OCI-LY7 (cell line): ENCODE data around the gene MUSK. TPM values are rescaled to one million over a fixed set of nuclear protein-coding genes. Genes with fewer than 3 reads are reported as not detected.

Experiments
- BruUV-seq: library from RNA; stranded (reverse); fragments of 400-500 nt; replicated peaks from 2 replicates; lab custom pipeline; 2021; lab: Mats Ljungman, UMichigan
- CTCF ChIA-PET: fragments of 300-600 bp; sonication (Branson Sonifier 250); formaldehyde crosslinking; loops from one replicate; lab custom pipeline; 2022; ENCODE audit warnings: antibody characterized with exemption; ENCODE audit not compliant: unreplicated experiment; lab: Charles Lee
- POLR2A ChIA-PET: fragments of 300-600 bp; sonication (Branson Sonifier 250); formaldehyde crosslinking; loops from one replicate; lab custom pipeline; 2022; ENCODE audit warnings: antibody characterized with exemption; lab: Charles Lee
- DNase-seq: peaks from one replicate; pipeline ENCODE4 v3.0.0-alpha.2; 2015; ENCODE audit warnings: low spot score
- H2AFZ ChIP-seq: fragments of 200-600 bp; sonication (generic), shearing (Covaris generic); 2 replicates; pipeline ENCODE4 v1.6.1; 2014; ENCODE audit warnings: mild to moderate bottlenecking, antibody characterized with exemption, low read length, moderate library complexity
- H3K27ac ChIP-seq: fragments of 200-600 bp; sonication (generic); 2 replicates; pipeline ENCODE4 v1.5.1; 2014; ENCODE audit warnings: mixed run types, low read depth, mild to moderate bottlenecking, moderate library complexity, low read length, inconsistent platforms; ENCODE audit not compliant: poor library complexity, severe bottlenecking
- H3K36me3 ChIP-seq: fragments of 200-600 bp; sonication (generic); 2 replicates; pipeline ENCODE4 v1.6.1; 2014; ENCODE audit warnings: mild to moderate bottlenecking, antibody characterized with exemption, low read length, moderate library complexity, mixed read lengths; ENCODE audit not compliant: insufficient read depth
- H3K4me1 ChIP-seq: fragments of 200-600 bp; sonication (generic); 2 replicates; pipeline ENCODE4 v1.5.1; 2014; ENCODE audit warnings: mild to moderate bottlenecking, low read length; ENCODE audit not compliant: insufficient read depth, poor library complexity, severe bottlenecking
- H3K4me2 ChIP-seq: fragments of 200-600 bp; sonication (generic); 2 replicates; pipeline ENCODE4 v1.6.1; 2014; ENCODE audit warnings: mild to moderate bottlenecking, low read length
- H3K4me3 ChIP-seq: fragments of 200-600 bp; sonication (generic); 2 replicates; pipeline ENCODE4 v1.5.1; 2014; ENCODE audit warnings: mild to moderate bottlenecking, low read depth, low read length; ENCODE audit not compliant: poor library complexity, severe bottlenecking
- H3K79me2 ChIP-seq: fragments of 200-600 bp; sonication (generic); 2 replicates; pipeline ENCODE4 v1.6.1; 2016; ENCODE audit warnings: low read depth, mild to moderate bottlenecking, low read length, moderate library complexity, mixed read lengths; ENCODE audit not compliant: insufficient read depth
- H3K9me2 ChIP-seq: fragments of 200-600 bp; sonication (generic); 2 replicates; pipeline ENCODE4 v1.6.1; 2016; ENCODE audit warnings: mild to moderate bottlenecking, low read length, mixed read lengths; ENCODE audit not compliant: insufficient read depth
- H3K9me3 ChIP-seq: fragments of 200-600 bp; sonication (generic); 2 replicates; pipeline ENCODE4 v1.6.1; 2014; ENCODE audit warnings: mild to moderate bottlenecking, mixed run types, low read length, mixed read lengths
- H4K20me1 ChIP-seq: fragments of 200-600 bp; sonication (generic); 2 replicates; pipeline ENCODE4 v1.6.1; 2014; ENCODE audit warnings: mild to moderate bottlenecking, antibody characterized with exemption, low read length, moderate library complexity, mixed read lengths; ENCODE audit not compliant: insufficient read depth
- EZH2phosphoT487 ChIP-seq: fragments of 200-600 bp; sonication (generic); IDR thresholded peaks from 2 replicates; pipeline ENCODE4 v1.6.1; 2018; ENCODE audit warnings: low read depth, borderline replicate concordance, mild to moderate bottlenecking, mixed run types, antibody characterized with exemption, low read length, moderate library complexity, mixed read lengths
- intact Hi-C: fragments of 100-400 bp; cut with micrococcal nuclease; formaldehyde crosslinking; loops from one replicate; pipeline ENCODE4 v1.10.0; 2022; ENCODE audit not compliant: unreplicated experiment
- total RNA-seq, 2 experiments: library from RNA; depleted of rRNA in 1 of 2; stranded (reverse); fragments of >200 nt in 1 of 2; shearing (Covaris generic) in 1 of 2; gene quantifications; 2 replicates each; pipeline ENCODE4 v1.2.3, GENCODE V29; 2014 to 2022
- TF ChIP-seq, protein P1 (sequence below): fragments of 200-600 bp; sonication (generic); conservative IDR thresholded peaks from 2 replicates; pipeline ENCODE4 v1.5.1; 2014; ENCODE audit warnings: mild to moderate bottlenecking, antibody characterized with exemption, low read length, moderate library complexity, mixed read lengths

MUSK gene
- total RNA-seq, 2 experiments from 2014 or later = not detected

DNA sequence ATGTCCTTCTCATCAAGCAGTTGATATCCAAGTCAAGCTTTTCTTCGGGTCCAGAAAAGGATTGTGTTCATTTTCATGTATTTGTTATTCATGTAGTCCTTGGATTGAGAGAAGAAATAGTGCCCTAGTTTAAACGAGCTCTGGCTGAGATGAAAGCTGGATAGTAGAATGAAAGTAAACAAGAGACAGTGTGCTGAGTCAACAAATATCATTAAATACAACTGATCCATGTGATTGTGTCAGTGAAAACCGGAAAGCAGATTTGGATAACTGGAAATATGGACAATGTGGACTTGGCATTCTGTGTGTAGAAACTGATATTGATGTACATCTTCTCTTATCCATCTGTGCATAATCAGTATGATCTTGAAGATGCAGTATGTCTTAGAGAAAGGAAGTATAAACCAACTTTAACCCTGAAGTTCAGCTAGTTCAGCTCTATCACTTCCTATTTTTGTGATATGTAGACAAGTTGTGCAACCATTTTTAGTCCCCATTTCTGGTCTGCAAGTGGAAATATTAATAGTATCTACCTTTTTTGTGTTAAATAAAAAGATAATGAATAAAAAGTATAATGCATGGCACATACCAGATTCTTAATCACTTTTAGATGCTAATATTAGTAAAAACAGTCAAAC, 4.4 kb downstream of the MUSK start:
- no peak overlapping the region for H3K27ac ChIP-seq
- intact Hi-C loops = no loop called here
- H3K4me2 ChIP-seq = no peak overlapping the region
- POLR2A ChIA-PET = no interaction called here
- H4K20me1 ChIP-seq = no peaks in the 10 kb centered on the region
- TF ChIP-seq, protein P1, sequence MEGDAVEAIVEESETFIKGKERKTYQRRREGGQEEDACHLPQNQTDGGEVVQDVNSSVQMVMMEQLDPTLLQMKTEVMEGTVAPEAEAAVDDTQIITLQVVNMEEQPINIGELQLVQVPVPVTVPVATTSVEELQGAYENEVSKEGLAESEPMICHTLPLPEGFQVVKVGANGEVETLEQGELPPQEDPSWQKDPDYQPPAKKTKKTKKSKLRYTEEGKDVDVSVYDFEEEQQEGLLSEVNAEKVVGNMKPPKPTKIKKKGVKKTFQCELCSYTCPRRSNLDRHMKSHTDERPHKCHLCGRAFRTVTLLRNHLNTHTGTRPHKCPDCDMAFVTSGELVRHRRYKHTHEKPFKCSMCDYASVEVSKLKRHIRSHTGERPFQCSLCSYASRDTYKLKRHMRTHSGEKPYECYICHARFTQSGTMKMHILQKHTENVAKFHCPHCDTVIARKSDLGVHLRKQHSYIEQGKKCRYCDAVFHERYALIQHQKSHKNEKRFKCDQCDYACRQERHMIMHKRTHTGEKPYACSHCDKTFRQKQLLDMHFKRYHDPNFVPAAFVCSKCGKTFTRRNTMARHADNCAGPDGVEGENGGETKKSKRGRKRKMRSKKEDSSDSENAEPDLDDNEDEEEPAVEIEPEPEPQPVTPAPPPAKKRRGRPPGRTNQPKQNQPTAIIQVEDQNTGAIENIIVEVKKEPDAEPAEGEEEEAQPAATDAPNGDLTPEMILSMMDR = no peak
- TF ChIP-seq EZH2phosphoT487 = no peak
- no peak overlapping the region for H3K4me3 ChIP-seq
- H3K36me3 ChIP-seq = no peaks in the 10 kb centered on the region
- no peaks in the 10 kb centered on the region for H3K9me3 ChIP-seq
- CTCF ChIA-PET = no interaction called here
- BruUV-seq = no TSS peak
- H3K4me1 ChIP-seq = no peaks in the 10 kb centered on the region
- H2AFZ ChIP-seq = no peak overlapping the region
- no peaks in the 10 kb centered on the region for H3K79me2 ChIP-seq
- DNase-seq = no peak
- H3K9me2 ChIP-seq = no peaks in the 10 kb centered on the region

DNA sequence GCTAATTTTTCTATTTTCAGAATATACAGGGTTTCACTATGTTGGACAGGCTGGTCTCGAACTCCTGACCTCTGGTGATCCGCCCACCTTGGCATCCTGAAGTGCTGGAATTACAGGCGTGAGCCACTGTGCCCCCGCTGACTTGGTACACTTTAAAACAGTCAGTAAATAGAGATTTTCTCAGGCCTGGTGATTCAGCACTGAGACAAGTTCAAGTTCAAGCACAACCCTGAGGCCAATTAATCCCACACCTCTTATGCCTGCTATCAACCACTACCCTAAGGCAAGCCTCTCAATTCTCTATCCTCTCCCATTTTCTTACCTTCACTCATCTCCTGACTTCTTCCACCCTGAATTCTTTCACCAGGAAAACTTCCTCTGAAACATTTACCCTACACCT, 18.9 kb downstream of the MUSK start:
- ChIA-PET CTCF (no interaction called here), POLR2A (no interaction called here)
- no peak for TF ChIP-seq EZH2phosphoT487
- TF ChIP-seq, protein P1 = no peak
- no peaks in the 10 kb centered on the region for H4K20me1 ChIP-seq
- H3K9me2 ChIP-seq = no peaks in the 10 kb centered on the region
- no peak for DNase-seq
- H3K27ac ChIP-seq = no peak overlapping the region
- BruUV-seq = no TSS peak
- no peaks in the 10 kb centered on the region for H3K79me2 ChIP-seq
- H3K4me3 ChIP-seq = no peak overlapping the region
- intact Hi-C loops = no loop called here
- H3K4me2 ChIP-seq = no peak overlapping the region
- no peaks in the 10 kb centered on the region for H3K9me3 ChIP-seq
- H2AFZ ChIP-seq = no peak overlapping the region
- H3K36me3 ChIP-seq = no peaks in the 10 kb centered on the region
- no peaks in the 10 kb centered on the region for H3K4me1 ChIP-seq

DNA sequence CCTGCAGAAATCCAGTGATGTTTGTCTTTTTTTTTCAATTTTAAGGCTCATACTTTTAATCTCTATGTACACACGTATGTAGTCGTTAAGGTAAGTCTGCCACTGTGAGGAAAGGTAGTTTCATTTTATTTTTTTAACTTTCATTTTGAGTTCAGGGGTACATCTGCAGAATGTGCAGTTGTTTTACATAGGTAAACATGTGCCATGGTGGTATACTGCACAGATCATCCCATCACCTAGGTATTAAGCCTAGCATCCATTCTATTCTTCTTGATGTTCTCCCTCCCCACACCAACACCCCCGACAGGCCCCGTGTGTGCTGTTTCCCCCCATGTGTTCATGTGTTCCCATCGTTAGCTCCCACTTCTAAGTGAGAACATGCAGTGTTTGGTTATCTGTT, 19.7 kb downstream of the MUSK start:
- H4K20me1 ChIP-seq = no peaks in the 10 kb centered on the region
- no peak for TF ChIP-seq EZH2phosphoT487
- TF ChIP-seq, protein P1 = no peak
- no peak overlapping the region for H2AFZ ChIP-seq
- H3K79me2 ChIP-seq = no peaks in the 10 kb centered on the region
- no peak for DNase-seq
- no peak overlapping the region for H3K4me2 ChIP-seq
- no peak overlapping the region for H3K27ac ChIP-seq
- intact Hi-C loops = no loop called here
- CTCF ChIA-PET = no interaction called here
- POLR2A ChIA-PET = interaction anchor here (1.0 kb wide), 1 partner anchor 21 kb away, joined by 3 read pairs; no protein-coding TSS in a partner anchor
- no peaks in the 10 kb centered on the region for H3K4me1 ChIP-seq
- H3K9me2 ChIP-seq = no peaks in the 10 kb centered on the region
- H3K36me3 ChIP-seq = no peaks in the 10 kb centered on the region
- H3K9me3 ChIP-seq = no peaks in the 10 kb centered on the region
- no peak overlapping the region for H3K4me3 ChIP-seq
- no TSS peak for BruUV-seq
